SK-N-SH (cell line): Measurements from ENCODE around the gene ENOX1. TPM values are rescaled to one million over a fixed set of nuclear protein-coding genes. Genes with fewer than 3 reads are reported as not detected.

Source experiments
- CTCF ChIA-PET: fragments of 300-600, 350-600 bp; formaldehyde crosslinking; extraction: SDS; loops from one replicate; lab custom pipeline; 2021; lab: Yijun Ruan, JAX
- POLR2A ChIA-PET: fragments of 350-600 bp; sonication (Branson Sonifier 250); formaldehyde crosslinking; extraction: SDS; loops from one replicate; lab custom pipeline; 2020; ENCODE audit warnings: antibody characterized with exemption, inconsistent platforms; lab: Yijun Ruan, JAX
- DNase-seq: peaks from one replicate; pipeline ENCODE4 v3.0.0; 2012
- H2AFZ ChIP-seq: fragments of 200-600 bp; sonication (generic); 2 replicates; pipeline ENCODE4 v1.8.1; 2016; ENCODE audit warnings: antibody characterized with exemption, mild to moderate bottlenecking, low read depth
- H3F3A ChIP-seq: fragments of 200-600 bp; sonication (generic); replicated peaks from 2 replicates; pipeline ENCODE3; 2016; ENCODE audit warnings: antibody characterized with exemption, mild to moderate bottlenecking; ENCODE audit not compliant: insufficient read depth
- H3K27ac ChIP-seq, 2 experiments: fragments of 200-500 bp in 1 of 2; fragments of 200-600 bp in 1 of 2; sonication (Bioruptor generic) in 1 of 2; sonication (generic), shearing (Covaris generic) in 1 of 2; 2 replicates each; pipeline versions ENCODE4 v1.5.1 to v1.6.1; 2014 to 2016; ENCODE audit warnings: low read depth in 2 of 2, inconsistent platforms in 1 of 2, low read length in 1 of 2, mild to moderate bottlenecking in 1 of 2, mixed read lengths in 1 of 2
- H3K27me3 ChIP-seq: fragments of 200-600 bp; sonication (generic), shearing (Covaris generic); 2 replicates; pipeline ENCODE4 v1.6.1; 2016; ENCODE audit warnings: mixed run types; ENCODE audit not compliant: insufficient read depth
- H3K36me3 ChIP-seq, 2 experiments: fragments of 200-500 bp in 1 of 2; fragments of 200-600 bp in 1 of 2; sonication (Bioruptor generic) in 1 of 2; sonication (generic) in 1 of 2; replicated peaks in 1 of 2; 2 replicates each; pipeline versions ENCODE3 to v1.5.1; 2014 to 2016; ENCODE audit warnings: low read length in 1 of 2, mild to moderate bottlenecking in 1 of 2; ENCODE audit not compliant: insufficient read depth in 2 of 2, control insufficient read depth in 1 of 2
- H3K4me1 ChIP-seq, 2 experiments: fragments of 200-500 bp in 1 of 2; fragments of 200-600 bp in 1 of 2; sonication (Bioruptor generic) in 1 of 2; sonication (generic), shearing (Covaris generic) in 1 of 2; 2 replicates each; pipeline versions ENCODE4 v1.5.1 to v1.6.1; 2014 to 2016; ENCODE audit warnings: low read depth in 1 of 2, low read length in 1 of 2, mixed run types in 1 of 2; ENCODE audit not compliant: insufficient read depth in 2 of 2, control insufficient read depth in 1 of 2
- H3K4me2 ChIP-seq: fragments of 200-600 bp; sonication (generic), shearing (Covaris generic); 2 replicates; pipeline ENCODE4 v1.6.1; 2017; ENCODE audit warnings: mixed run types
- H3K4me3 ChIP-seq, 2 experiments: fragments of 200-500 bp in 1 of 2; fragments of 200-600 bp in 1 of 2; sonication (Bioruptor generic) in 1 of 2; sonication (generic), shearing (Covaris generic) in 1 of 2; 2 replicates each; pipeline versions ENCODE4 v1.5.1 to v1.8.1; 2014 to 2016; ENCODE audit warnings: low read depth in 2 of 2, inconsistent platforms in 1 of 2, low read length in 1 of 2, mild to moderate bottlenecking in 1 of 2, mixed read lengths in 1 of 2, moderate library complexity in 1 of 2
- H3K79me2 ChIP-seq: fragments of 200-600 bp; sonication (generic); 2 replicates; pipeline ENCODE4 v1.8.1; 2017; ENCODE audit warnings: mild to moderate bottlenecking; ENCODE audit not compliant: insufficient read depth
- H3K9ac ChIP-seq: fragments of 200-600 bp; sonication (generic); 2 replicates; pipeline ENCODE4 v1.6.1; 2017; ENCODE audit warnings: mixed run types
- H3K9me2 ChIP-seq: fragments of 200-600 bp; sonication (generic); 2 replicates; pipeline ENCODE4 v1.6.1; 2017; ENCODE audit warnings: mixed run types
- H3K9me3 ChIP-seq: fragments of 200-600 bp; sonication (generic); 2 replicates; pipeline ENCODE4 v1.6.1; 2017; ENCODE audit warnings: mixed run types, mild to moderate bottlenecking, moderate library complexity
- H4K20me1 ChIP-seq: fragments of 200-600 bp; sonication (generic); 2 replicates; pipeline ENCODE4 v1.6.1; 2017; ENCODE audit warnings: mild to moderate bottlenecking, mixed run types; ENCODE audit not compliant: insufficient read depth
- JUND ChIP-seq: IDR thresholded peaks from 2 replicates; pipeline ENCODE4 v1.4.0; 2012
- PBX3 ChIP-seq: IDR thresholded peaks from 2 replicates; pipeline ENCODE4; 2012
- RAD21 ChIP-seq: IDR thresholded peaks from 2 replicates; pipeline ENCODE4 v1.6.1; 2012; ENCODE audit warnings: mild to moderate bottlenecking, low read length
- RCOR1 ChIP-seq: fragments of 150-350 bp; IDR thresholded peaks from 2 replicates; pipeline ENCODE4 v1.6.1; 2017; ENCODE audit warnings: antibody characterized with exemption, low read length
- REST ChIP-seq: IDR thresholded peaks from 2 replicates; pipeline ENCODE4 v1.6.1; 2012; ENCODE audit warnings: mild to moderate bottlenecking, low read depth, low read length, moderate library complexity
- RFX5 ChIP-seq: IDR thresholded peaks from 2 replicates; pipeline ENCODE4 v1.6.1; 2012; ENCODE audit warnings: mild to moderate bottlenecking, improper control_type of control experiment, low read length
- SIN3A ChIP-seq: IDR thresholded peaks from 2 replicates; pipeline ENCODE4 v1.6.1; 2012; ENCODE audit warnings: low read depth, mild to moderate bottlenecking, low read length, moderate library complexity, borderline replicate concordance
- WGBS: methylation state at CpG from one replicate; pipeline ENCODE4 v1.1.6; 2017; ENCODE audit warnings: low lambda C conversion rate; 5-methylcytosine and 5-hydroxymethylcytosine counted together
- polyA plus RNA-seq, 3 experiments: library from polyadenylated mRNA; depleted of rRNA; stranded (reverse); fragments of >200 nt; gene quantifications; 2 replicates each; pipeline ENCODE4 v1.2.3, GENCODE V29; 2012

Gene ENOX1
- polyA plus RNA-seq, 1 of the 3 experiments (the other 2 are of a cell fraction): 5.8 TPM

- TF ChIP-seq JUND: peak; percentile 64
- TF ChIP-seq PBX3: peak; percentile 78
- TF ChIP-seq RFX5: no peak
- TF ChIP-seq RAD21: no peak
Observed at GRCh38 chr13:43232873-43233265, 553.9 kb downstream of the ENOX1 start (continued).

GRCh38 chr13:43232144-43232872 is 554.5 kb downstream of the ENOX1 start:
- Histone ChIP-seq H4K20me1 (no peaks in the 10 kb centered on the region), H3K9me3 (no peaks in the 10 kb centered on the region), H3K79me2 (no peaks in the 10 kb centered on the region), H3F3A (no peaks in the 10 kb centered on the region), H3K4me2 (no peak overlapping the region; the same call in 1 of the 2 replicates), H3K9ac (no peak overlapping the region), H3K36me3 (peaks cover 0 to 4% of the 10 kb centered on the region in 2 experiments)
- POLR2A ChIA-PET: no interaction called here
- 71% methylated on average over 5 of the region's 5 CpGs for WGBS
- no peak for TF ChIP-seq SIN3A
- TF ChIP-seq PBX3: peak; percentile 43; the same call in 1 of the 2 replicates
- TF ChIP-seq RCOR1: no peak
- no peak for TF ChIP-seq REST
- TF ChIP-seq, all 33 proteins: peak for 1
- no peak overlapping the region for H3K4me3 ChIP-seq
- no peaks in the 10 kb centered on the region for H3K27me3 ChIP-seq
- no peaks in the 10 kb centered on the region for H3K9me2 ChIP-seq
- no peaks in the 10 kb centered on the region; a peak in 1 of 4 replicates for H3K4me1 ChIP-seq
- no peak overlapping the region for H2AFZ ChIP-seq
- no peak for DNase-seq
- CTCF ChIA-PET: interaction anchor here (1.4 kb wide), 1 partner anchor 20 kb away, joined by 4 read pairs; no protein-coding TSS in a partner anchor
- peak overlapping the region in 1 of 2 experiments; percentile 40; a peak in 1 of 4 replicates for H3K27ac ChIP-seq
